IMR-90 (cell line): ENCODE data around the gene NUDCD2. TPM values are rescaled to one million over a fixed set of nuclear protein-coding genes. Genes with fewer than 3 reads are reported as not detected.

ENCODE experiments used
- ATAC-seq: fragments of 200-7000 bp; cut with Tn5 transposase; 2 replicates; pipeline ENCODE4 v1.9.1; 2020; ENCODE audit warnings: low read depth, mild to moderate bottlenecking, moderate library complexity
- BruUV-seq: library from RNA; stranded (reverse); fragments of 400-500 nt; replicated peaks from 2 replicates; lab custom pipeline; 2021; lab: Mats Ljungman, UMichigan
- CTCF ChIA-PET: fragments of 300-600 bp; formaldehyde crosslinking; extraction: SDS; loops from one replicate; lab custom pipeline; 2021; ENCODE audit warnings: antibody characterized with exemption; lab: Yijun Ruan, JAX
- POLR2A ChIA-PET: fragments of 300-600 bp; sonication (Branson Sonifier 250); formaldehyde crosslinking; loops from one replicate; lab custom pipeline; 2022; ENCODE audit warnings: antibody characterized with exemption; ENCODE audit not compliant: unreplicated experiment; lab: Charles Lee
- DNase-seq: peaks from one replicate; pipeline ENCODE4 v3.0.0; 2013
- H2AFZ ChIP-seq: replicated peaks from 2 replicates; pipeline ENCODE3; 2013; ENCODE audit warnings: low read length, mild to moderate bottlenecking; ENCODE audit not compliant: poor library complexity
- H2AK5ac ChIP-seq: 2 replicates; pipeline ENCODE4 v1.6.1; 2013; ENCODE audit warnings: low read depth, low read length, inconsistent platforms
- H2AK9ac ChIP-seq: replicated peaks from 2 replicates; pipeline ENCODE3; 2013; ENCODE audit warnings: mild to moderate bottlenecking, low read depth, low read length, moderate library complexity; ENCODE audit not compliant: poor library complexity
- H2BK120ac ChIP-seq: 2 replicates; pipeline ENCODE4 v1.6.1; 2013; ENCODE audit warnings: low read depth, low read length, inconsistent platforms
- H2BK15ac ChIP-seq: 3 replicates; pipeline ENCODE4 v1.6.1; 2013; ENCODE audit warnings: low read depth, low read length, inconsistent platforms
- H2BK20ac ChIP-seq: 2 replicates; pipeline ENCODE4 v1.6.1; 2013; ENCODE audit warnings: low read depth, mild to moderate bottlenecking, inconsistent platforms, low read length, moderate library complexity
- H2BK5ac ChIP-seq: 2 replicates; pipeline ENCODE4 v1.6.1; 2013; ENCODE audit warnings: mild to moderate bottlenecking, low read depth, low read length, inconsistent platforms; ENCODE audit not compliant: poor library complexity, severe bottlenecking
- H3K14ac ChIP-seq: replicated peaks from 2 replicates; pipeline ENCODE4 v1.6.1; 2013; ENCODE audit warnings: low read depth, low read length, inconsistent platforms
- H3K18ac ChIP-seq: 2 replicates; pipeline ENCODE4 v1.6.1; 2013; ENCODE audit warnings: low read depth, low read length, control low read depth
- H3K23ac ChIP-seq: 2 replicates; pipeline ENCODE4 v1.6.1; 2013; ENCODE audit warnings: low read depth, low read length, inconsistent platforms
- H3K27ac ChIP-seq: 2 replicates; pipeline ENCODE4 v1.5.1; 2013; ENCODE audit warnings: mild to moderate bottlenecking, control low read depth, low read length; ENCODE audit not compliant: insufficient read depth
- H3K27me3 ChIP-seq: 2 replicates; pipeline ENCODE4 v1.6.1; 2013; ENCODE audit warnings: low read length; ENCODE audit not compliant: control insufficient read depth, insufficient read depth
- H3K36me3 ChIP-seq: 2 replicates; pipeline ENCODE4 v1.6.1; 2013; ENCODE audit warnings: low read length, mixed read lengths; ENCODE audit not compliant: control insufficient read depth, insufficient read depth
- H3K4ac ChIP-seq: 2 replicates; pipeline ENCODE4 v1.6.1; 2013; ENCODE audit warnings: low read depth, low read length, inconsistent platforms
- H3K4me1 ChIP-seq: 2 replicates; pipeline ENCODE4 v1.6.1; 2013; ENCODE audit warnings: low read length, mixed read lengths; ENCODE audit not compliant: control insufficient read depth, insufficient read depth
- H3K4me2 ChIP-seq: 2 replicates; pipeline ENCODE4 v1.6.1; 2013; ENCODE audit warnings: low read depth, mild to moderate bottlenecking, control low read depth, low read length, moderate library complexity
- H3K4me3 ChIP-seq: 2 replicates; pipeline ENCODE4 v1.5.1; 2013; ENCODE audit warnings: low read depth, mild to moderate bottlenecking, control low read depth, low read length, moderate library complexity; ENCODE audit not compliant: insufficient read depth
- H3K56ac ChIP-seq: 2 replicates; pipeline ENCODE4 v1.6.1; 2013; ENCODE audit warnings: low read length, inconsistent platforms; ENCODE audit not compliant: insufficient read depth; ENCODE audit errors: extremely low read depth
- H3K79me1 ChIP-seq, 2 experiments: 2 replicates each; pipeline ENCODE4 v1.6.1; 2013; ENCODE audit warnings: low read length in 2 of 2, inconsistent platforms in 1 of 2, low read depth in 1 of 2
- H3K9ac ChIP-seq: 2 replicates; pipeline ENCODE4 v1.6.1; 2013; ENCODE audit warnings: low read depth, low read length, control low read depth
- H3K9me1 ChIP-seq: 2 replicates; pipeline ENCODE4 v1.6.1; 2013; ENCODE audit warnings: low read length, inconsistent platforms; ENCODE audit not compliant: insufficient read depth
- H3K9me3 ChIP-seq: 2 replicates; pipeline ENCODE4 v1.6.1; 2013; ENCODE audit warnings: low read length; ENCODE audit not compliant: control insufficient read depth, insufficient read depth
- H4K20me1 ChIP-seq: 2 replicates; pipeline ENCODE4 v1.6.1; 2013; ENCODE audit warnings: low read length, inconsistent platforms; ENCODE audit not compliant: insufficient read depth
- H4K5ac ChIP-seq: 2 replicates; pipeline ENCODE4 v1.6.1; 2013; ENCODE audit warnings: mild to moderate bottlenecking, low read depth, low read length, control low read depth
- H4K8ac ChIP-seq, 2 experiments: 2 replicates each; pipeline ENCODE4 v1.6.1; 2013; ENCODE audit warnings: low read depth in 2 of 2, low read length in 2 of 2, control low read depth in 1 of 2, inconsistent platforms in 1 of 2
- H4K91ac ChIP-seq: 2 replicates; pipeline ENCODE4 v1.6.1; 2013; ENCODE audit warnings: low read depth, low read length, inconsistent platforms; ENCODE audit not compliant: insufficient read depth
- BHLHE40 ChIP-seq: fragments of 150-350 bp; IDR thresholded peaks from 2 replicates; pipeline ENCODE4 v1.6.1; 2016; ENCODE audit warnings: mild to moderate bottlenecking, low read depth, low read length
- CEBPB ChIP-seq: IDR thresholded peaks from 2 replicates; pipeline ENCODE4 v1.6.1; 2012; ENCODE audit warnings: low read depth, low read length, improper control_type of control experiment
- CHD1 ChIP-seq: IDR thresholded peaks from 2 replicates; pipeline ENCODE4 v1.6.1; 2012; ENCODE audit warnings: low read depth, low read length, improper control_type of control experiment
- FOS ChIP-seq: fragments of 150-350 bp; IDR thresholded peaks from 2 replicates; pipeline ENCODE4 v1.6.1; 2016; ENCODE audit warnings: low read depth, low read length
- POLR2A ChIP-seq: IDR thresholded peaks from 2 replicates; pipeline ENCODE4 v1.6.1; 2012; ENCODE audit warnings: mild to moderate bottlenecking, low read depth, low read length
- RAD21 ChIP-seq: IDR thresholded peaks from 2 replicates; pipeline ENCODE4 v1.6.1; 2012; ENCODE audit warnings: low read length, improper control_type of control experiment
- RCOR1 ChIP-seq: IDR thresholded peaks from 2 replicates; pipeline ENCODE4 v1.6.1; 2012; ENCODE audit warnings: mild to moderate bottlenecking, low read length, improper control_type of control experiment; ENCODE audit not compliant: insufficient replicate concordance
- RFX5 ChIP-seq: IDR thresholded peaks from 2 replicates; pipeline ENCODE4 v1.8.0; 2012; ENCODE audit warnings: low read depth, mild to moderate bottlenecking, low read length, moderate library complexity
- WGBS, 2 experiments: methylation state at CpG; one replicate each; pipeline versions ENCODE4 v1.1.5 to v1.1.7; 2013; ENCODE audit warnings: missing lambda C conversion rate in 2 of 2; ENCODE audit not compliant: insufficient read length in 1 of 2; ENCODE audit errors: extremely low coverage in 2 of 2; 5-methylcytosine and 5-hydroxymethylcytosine counted together
- dilution Hi-C: fragments of 300-500 bp; cut with HindIII; formaldehyde crosslinking; loops from one replicate; pipeline ENCODE4 v1.14.3; 2018; ENCODE audit warnings: low sequenced_read_pairs; ENCODE audit not compliant: unreplicated experiment
- in situ Hi-C: fragments of 300-500 bp; cut with MboI; formaldehyde crosslinking; loops from 3 replicates; pipeline ENCODE4 v1.14.3; 2019; ENCODE audit warnings: low sequenced_read_pairs, inconsistent platforms, mixed read lengths
- intact Hi-C: fragments of 100-400 bp; cut with micrococcal nuclease; formaldehyde crosslinking; loops from 2 replicates; pipeline ENCODE4 v1.10.0; 2022
- polyA plus RNA-seq, 3 experiments: library from polyadenylated mRNA; depleted of rRNA; stranded (reverse); fragments of >200 nt; gene quantifications; 2 replicates each; pipeline ENCODE4 v1.2.3, GENCODE V29; 2012; ENCODE audit warnings: low replicate concordance in 1 of 3
- total RNA-seq: library from RNA; depleted of rRNA; stranded (reverse); fragments of >200 nt; gene quantifications from 2 replicates; pipeline ENCODE4 v1.2.3, GENCODE V29; 2012
- TF ChIP-seq, protein P1 (sequence below): fragments of 150-350 bp; IDR thresholded peaks from 2 replicates; pipeline ENCODE4 v1.6.1; 2016; ENCODE audit warnings: low read depth, mild to moderate bottlenecking, low read length, moderate library complexity, borderline replicate concordance
- TF ChIP-seq, protein P2 (sequence below): conservative IDR thresholded peaks from 2 replicates; pipeline ENCODE4 v1.5.1; 2012; ENCODE audit warnings: mild to moderate bottlenecking, low read depth, low read length, improper control_type of control experiment
- TF ChIP-seq, protein P3 (sequence below): fragments of 150-350 bp; IDR thresholded peaks from 2 replicates; pipeline ENCODE4 v1.6.1; 2017; ENCODE audit warnings: mild to moderate bottlenecking, antibody characterized with exemption, low read length, low read depth

Gene NUDCD2
- total and polyA plus RNA-seq, 2 of the 4 experiments (the other 2 are of a cell fraction) = 3.0 to 3.5 TPM

GRCh38 chr5:163401271-163401670 is 58.6 kb downstream of the NUDCD2 start:
- Histone ChIP-seq H3K4me2 (no peak overlapping the region), H2BK20ac (no peak overlapping the region), H3K27me3 (no peaks in the 10 kb centered on the region), H3K9me3 (no peaks in the 10 kb centered on the region), H3K27ac (no peak overlapping the region), H3K36me3 (no peaks in the 10 kb centered on the region), H3K56ac (no peak overlapping the region), H3K79me1 (no peaks in the 10 kb centered on the region), H3K9me1 (no peaks in the 10 kb centered on the region), H2AK5ac (no peak overlapping the region), H3K4ac (no peak overlapping the region), H3K9ac (no peak overlapping the region), H3K23ac (no peak overlapping the region), H4K20me1 (no peaks in the 10 kb centered on the region), H4K8ac (no peak overlapping the region), H4K5ac (no peak overlapping the region), H2BK15ac (no peak overlapping the region), H2BK5ac (no peak overlapping the region), H4K91ac (no peak overlapping the region), H3K14ac (no peak overlapping the region), H3K4me1 (no peaks in the 10 kb centered on the region), H2AFZ (no peak overlapping the region), H3K18ac (no peak overlapping the region), H3K4me3 (no peak overlapping the region), H2AK9ac (no peak overlapping the region), H2BK120ac (no peak overlapping the region)
- POLR2A ChIA-PET = no interaction called here
- ATAC-seq = no peak
- in situ Hi-C loops = no loop called here
- CTCF ChIA-PET = no interaction called here
- intact Hi-C loops = no loop called here
- TF ChIP-seq CHD1 = no peak
- TF ChIP-seq BHLHE40 = no peak
- TF ChIP-seq CEBPB = no peak
- TF ChIP-seq RFX5 = no peak
- TF ChIP-seq, protein P1, sequence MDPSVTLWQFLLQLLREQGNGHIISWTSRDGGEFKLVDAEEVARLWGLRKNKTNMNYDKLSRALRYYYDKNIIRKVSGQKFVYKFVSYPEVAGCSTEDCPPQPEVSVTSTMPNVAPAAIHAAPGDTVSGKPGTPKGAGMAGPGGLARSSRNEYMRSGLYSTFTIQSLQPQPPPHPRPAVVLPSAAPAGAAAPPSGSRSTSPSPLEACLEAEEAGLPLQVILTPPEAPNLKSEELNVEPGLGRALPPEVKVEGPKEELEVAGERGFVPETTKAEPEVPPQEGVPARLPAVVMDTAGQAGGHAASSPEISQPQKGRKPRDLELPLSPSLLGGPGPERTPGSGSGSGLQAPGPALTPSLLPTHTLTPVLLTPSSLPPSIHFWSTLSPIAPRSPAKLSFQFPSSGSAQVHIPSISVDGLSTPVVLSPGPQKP = no peak
- TF ChIP-seq POLR2A = no peak
- TF ChIP-seq, protein P2, sequence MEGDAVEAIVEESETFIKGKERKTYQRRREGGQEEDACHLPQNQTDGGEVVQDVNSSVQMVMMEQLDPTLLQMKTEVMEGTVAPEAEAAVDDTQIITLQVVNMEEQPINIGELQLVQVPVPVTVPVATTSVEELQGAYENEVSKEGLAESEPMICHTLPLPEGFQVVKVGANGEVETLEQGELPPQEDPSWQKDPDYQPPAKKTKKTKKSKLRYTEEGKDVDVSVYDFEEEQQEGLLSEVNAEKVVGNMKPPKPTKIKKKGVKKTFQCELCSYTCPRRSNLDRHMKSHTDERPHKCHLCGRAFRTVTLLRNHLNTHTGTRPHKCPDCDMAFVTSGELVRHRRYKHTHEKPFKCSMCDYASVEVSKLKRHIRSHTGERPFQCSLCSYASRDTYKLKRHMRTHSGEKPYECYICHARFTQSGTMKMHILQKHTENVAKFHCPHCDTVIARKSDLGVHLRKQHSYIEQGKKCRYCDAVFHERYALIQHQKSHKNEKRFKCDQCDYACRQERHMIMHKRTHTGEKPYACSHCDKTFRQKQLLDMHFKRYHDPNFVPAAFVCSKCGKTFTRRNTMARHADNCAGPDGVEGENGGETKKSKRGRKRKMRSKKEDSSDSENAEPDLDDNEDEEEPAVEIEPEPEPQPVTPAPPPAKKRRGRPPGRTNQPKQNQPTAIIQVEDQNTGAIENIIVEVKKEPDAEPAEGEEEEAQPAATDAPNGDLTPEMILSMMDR = no peak
- TF ChIP-seq RAD21 = no peak
- TF ChIP-seq, protein P3, sequence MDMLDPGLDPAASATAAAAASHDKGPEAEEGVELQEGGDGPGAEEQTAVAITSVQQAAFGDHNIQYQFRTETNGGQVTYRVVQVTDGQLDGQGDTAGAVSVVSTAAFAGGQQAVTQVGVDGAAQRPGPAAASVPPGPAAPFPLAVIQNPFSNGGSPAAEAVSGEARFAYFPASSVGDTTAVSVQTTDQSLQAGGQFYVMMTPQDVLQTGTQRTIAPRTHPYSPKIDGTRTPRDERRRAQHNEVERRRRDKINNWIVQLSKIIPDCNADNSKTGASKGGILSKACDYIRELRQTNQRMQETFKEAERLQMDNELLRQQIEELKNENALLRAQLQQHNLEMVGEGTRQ = no peak
- no peak for TF ChIP-seq RCOR1
- TF ChIP-seq FOS = no peak
- no peak for DNase-seq
- dilution Hi-C loops = no loop called here
- 68% methylated on average over 4 of the region's 4 CpGs; no CpG with 5 or more reads in 1 of the 2 experiments for WGBS, 2 experiments
- BruUV-seq = no TSS peak
